ENCODE results near the gene WRAP53. TPM values are rescaled to one million over a fixed set of nuclear protein-coding genes. Genes with fewer than 3 reads are reported as not detected.
A peak's percentile ranks its signal among the peaks of the same experiment; 100 is the strongest.

Gene WRAP53
- total RNA-seq, 1 experiment from 2014 or later = 25.7 TPM

GRCh38 chr17:7684851-7685532 lies 3.3 kb upstream of the WRAP53 start:
- no peak for DNase-seq (ENCODE audit: low read depth)

DNA sequence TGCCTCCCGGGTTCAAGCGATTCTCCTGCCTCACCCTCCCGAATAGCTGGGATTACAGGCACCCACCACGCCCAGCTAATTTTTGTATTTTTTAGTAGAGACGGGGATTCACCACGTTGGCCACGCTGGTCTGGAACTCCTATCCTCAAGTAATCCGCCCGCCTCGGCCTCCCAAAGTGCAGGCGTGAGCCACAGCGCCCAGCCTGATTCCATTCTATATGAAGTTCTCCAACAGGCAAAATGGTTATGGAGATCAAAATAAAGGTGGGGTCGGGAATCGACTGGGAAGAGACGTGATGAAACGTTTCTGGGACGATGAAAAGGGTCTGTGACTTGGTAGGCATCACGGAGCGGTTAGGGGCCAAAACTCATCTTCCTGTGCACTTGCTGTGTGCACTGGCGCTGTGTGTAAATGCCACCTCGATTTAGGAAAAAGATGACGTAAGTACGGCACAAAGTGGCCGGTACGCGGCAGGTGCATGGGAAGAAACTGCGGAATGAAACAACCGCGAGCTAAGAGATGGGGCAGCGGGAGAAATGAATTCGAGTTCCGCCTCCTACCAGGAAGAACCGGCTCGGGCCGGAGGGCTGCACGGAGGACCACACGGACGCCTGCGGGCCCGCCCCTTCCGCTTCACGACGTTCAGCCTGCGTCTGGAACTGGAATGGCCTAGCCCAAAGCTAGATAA lies 2.6 kb upstream of the WRAP53 start:
- peak; percentile 89 for DNase-seq (ENCODE audit: low read depth)

DNA sequence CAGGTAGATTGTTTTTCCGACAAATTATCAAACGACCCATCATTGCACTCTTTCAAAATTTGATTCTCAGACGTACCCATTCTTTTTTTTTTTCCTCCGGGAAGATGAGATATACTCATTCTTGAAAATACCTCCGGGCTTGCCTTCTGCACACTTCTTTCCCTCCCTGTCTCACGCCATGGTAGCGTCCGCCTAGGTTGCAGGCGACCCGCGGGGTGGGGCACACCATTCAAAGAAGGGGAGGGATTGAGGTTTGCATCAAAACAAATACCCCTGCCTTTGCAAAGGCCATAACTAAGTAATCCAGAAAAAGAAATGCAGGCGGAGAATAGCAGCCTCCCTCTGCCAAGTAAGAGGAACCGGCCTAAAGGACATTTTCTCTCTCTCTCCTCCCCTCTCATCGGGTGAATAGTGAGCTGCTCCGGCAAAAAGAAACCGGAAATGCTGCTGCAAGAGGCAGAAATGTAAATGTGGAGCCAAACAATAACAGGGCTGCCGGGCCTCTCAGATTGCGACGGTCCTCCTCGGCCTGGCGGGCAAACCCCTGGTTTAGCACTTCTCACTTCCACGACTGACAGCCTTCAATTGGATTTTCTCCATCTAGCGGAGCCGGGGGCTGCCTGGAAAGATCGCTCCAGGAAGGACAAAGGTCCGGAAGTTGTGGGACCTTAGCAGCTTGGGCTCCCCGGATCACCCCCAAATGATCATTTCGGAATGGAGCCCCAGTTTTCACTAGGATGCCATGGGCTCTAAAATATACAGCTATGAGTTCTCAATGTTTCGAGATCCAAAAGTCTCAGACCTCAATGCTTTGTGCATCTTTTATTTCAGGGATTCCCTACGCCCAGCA lies 1.8 kb upstream of the WRAP53 start:
- peak; percentile 80 for DNase-seq (ENCODE audit: low read depth)

- DNase-seq (ENCODE audit: low read depth) = peak; percentile 91
Measured at GRCh38 chr17:7687072-7687907, 987 bp upstream of the WRAP53 start, which contains the start of gene TP53. TP53 (minus strand) TSS chr17:7687490; CDS start chr17:7676594, 10,896 bp downstream.

DNA sequence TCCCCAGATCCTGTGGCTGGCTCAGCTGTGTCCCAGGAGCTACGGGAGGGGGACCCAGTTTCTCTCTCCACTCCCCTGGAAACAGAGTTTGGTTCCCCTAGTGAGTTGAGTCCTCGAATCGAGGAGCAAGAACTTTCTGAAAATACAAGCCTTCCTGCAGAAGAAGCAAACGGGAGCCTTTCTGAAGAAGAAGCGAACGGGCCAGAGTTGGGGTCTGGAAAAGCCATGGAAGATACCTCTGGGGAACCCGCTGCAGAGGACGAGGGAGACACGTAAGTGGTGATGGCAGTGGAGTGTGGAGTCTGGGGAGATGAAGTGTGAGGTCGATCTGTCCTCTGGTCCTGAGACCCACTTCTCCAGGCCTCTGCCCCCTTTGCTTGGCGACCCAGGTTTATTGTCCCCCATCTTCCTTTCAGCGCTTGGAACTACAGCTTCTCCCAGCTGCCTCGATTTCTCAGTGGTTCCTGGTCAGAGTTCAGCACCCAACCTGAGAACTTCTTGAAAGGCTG lies 585 bp downstream of the WRAP53 start:
- DNase-seq (ENCODE audit: low read depth) = no peak

DNA sequence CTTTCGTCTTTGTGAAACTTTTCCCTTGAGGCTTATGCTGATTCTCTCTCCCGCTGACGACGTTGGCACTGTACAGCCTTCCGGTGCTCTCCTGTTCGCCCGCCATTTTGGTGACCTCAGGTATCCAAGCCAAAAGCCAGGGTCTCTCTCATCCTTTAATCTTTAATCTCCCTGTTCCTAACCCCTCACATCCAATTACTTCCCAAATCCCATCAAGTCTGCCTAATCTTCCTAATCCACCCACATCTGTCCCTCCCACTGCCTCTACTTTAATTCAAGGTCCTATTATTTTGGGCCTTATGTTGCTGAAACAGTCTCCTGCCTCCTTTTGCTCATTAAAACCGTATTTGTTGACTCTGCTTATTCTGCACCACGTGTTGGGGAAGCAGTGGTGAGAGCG lies 7.3 kb downstream of the WRAP53 start:
- no peak for DNase-seq (ENCODE audit: low read depth)

DNA sequence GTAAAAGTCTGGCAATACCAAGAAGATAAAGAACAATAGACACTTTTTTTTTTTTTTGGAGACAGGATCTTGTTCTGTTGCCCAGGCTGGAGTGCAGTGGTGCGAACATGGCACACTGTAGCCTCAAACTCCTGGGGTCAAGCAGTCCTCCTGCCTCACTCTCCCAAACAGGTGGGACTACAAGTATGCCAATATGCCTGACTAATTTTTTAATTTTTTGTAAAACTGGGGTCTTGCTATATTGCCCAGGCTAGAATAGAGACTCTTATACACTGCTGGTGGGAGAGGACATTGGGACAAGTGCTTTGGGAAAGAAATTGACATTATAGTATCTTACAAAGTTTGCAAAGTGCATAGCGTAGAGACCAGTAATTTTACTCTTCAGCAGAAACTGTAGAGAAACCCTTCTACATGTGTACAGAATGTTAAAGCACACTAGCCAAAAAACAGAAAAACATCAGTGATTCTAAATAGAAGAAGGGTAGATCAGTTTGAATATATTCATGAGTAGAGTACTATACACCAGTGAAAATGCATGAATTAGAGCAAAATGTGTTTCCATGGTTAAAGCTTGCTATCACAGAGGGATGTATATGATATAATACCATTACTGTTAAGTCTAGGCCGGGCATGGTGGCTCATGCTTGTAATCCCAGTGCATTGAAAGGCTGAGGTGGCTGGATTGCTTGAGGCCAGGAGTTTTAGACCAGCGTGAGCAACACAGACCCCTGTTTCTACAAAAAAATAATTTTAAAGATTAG lies 9.7 kb downstream of the WRAP53 start:
- no peak for DNase-seq (ENCODE audit: low read depth)

- no peak for DNase-seq (ENCODE audit: low read depth)
Measured at GRCh38 chr17:7700510-7700909, 12.2 kb downstream of the WRAP53 start.

GRCh38 chr17:7701681-7702080 lies 13.4 kb downstream of the WRAP53 start:
- DNase-seq (ENCODE audit: low read depth) = no peak

GRCh38 chr17:7702776-7703175 lies 14.5 kb downstream of the WRAP53 start:
- DNase-seq (ENCODE audit: low read depth) = no peak

- no peak for DNase-seq (ENCODE audit: low read depth)
Measured at GRCh38 chr17:7703584-7704479, 15.6 kb downstream of the WRAP53 start.

- DNase-seq (ENCODE audit: low read depth) = no peak
Measured at GRCh38 chr17:7704601-7705268, 16.5 kb downstream of the WRAP53 start, which contains the start of gene EFNB3. EFNB3 (plus strand) TSS chr17:7705202; CDS start chr17:7705599, 397 bp downstream.

- no peak for DNase-seq (ENCODE audit: low read depth)
Measured at GRCh38 chr17:7705269-7706255, 17.3 kb downstream of the WRAP53 start.

DNA sequence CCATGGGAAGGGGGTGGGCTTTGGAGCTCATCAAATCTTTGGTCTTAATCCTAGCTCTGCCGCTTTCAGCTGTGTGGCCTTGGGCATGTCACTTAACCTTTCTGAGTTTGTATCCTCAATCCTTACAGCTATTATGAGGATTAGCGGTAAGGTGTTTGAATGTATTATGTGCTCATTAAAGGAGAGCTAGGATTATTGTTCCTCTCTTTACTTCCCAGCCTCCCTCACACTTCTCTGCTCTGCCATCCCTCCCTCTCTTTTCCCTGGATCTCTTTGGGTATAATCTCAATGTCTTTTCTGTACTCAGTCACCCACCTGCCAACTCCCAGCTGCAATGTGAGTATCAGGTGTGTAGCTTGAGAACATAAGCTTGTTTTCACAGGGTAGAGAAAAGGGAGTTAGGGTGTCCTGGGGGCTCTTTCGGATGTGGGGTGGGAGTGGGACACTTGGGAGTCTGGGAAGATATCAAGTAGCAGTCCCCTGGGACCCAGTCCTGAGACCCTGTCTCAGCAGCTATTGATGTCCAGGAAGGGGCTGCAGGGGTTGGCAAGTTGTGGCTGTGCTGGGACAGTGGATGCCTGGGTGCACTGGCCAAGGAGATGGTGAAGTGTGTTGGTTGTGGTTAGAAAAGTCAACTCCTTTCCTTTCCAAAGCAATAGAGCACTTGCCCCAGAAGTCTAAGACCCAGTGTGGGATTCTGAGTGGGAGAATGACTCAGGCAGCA lies 18.5 kb downstream of the WRAP53 start:
- no peak for DNase-seq (ENCODE audit: low read depth)

GRCh38 chr17:7707446-7707845 lies 19.2 kb downstream of the WRAP53 start:
- no peak for DNase-seq (ENCODE audit: low read depth)

- no peak for DNase-seq (ENCODE audit: low read depth)
Measured at GRCh38 chr17:7707858-7708750, 19.8 kb downstream of the WRAP53 start.

All from RPMI7951 (cell line).